ENCODE results near the gene BAIAP2.

GRCh38 chr17:81161972-81162371 is 127.0 kb downstream of the BAIAP2 start:
- TF ChIP-seq POLR2A (IDR thresholded peaks at IDR 0.05) (no peak), CTCF (IDR thresholded peaks at IDR 0.05) (no peak)
